Rectal smooth muscle tissue (tissue), 1 donor: ENCODE data around the gene SMCHD1.
"Not testable (repeated sequence)": the region's sequence is repeated elsewhere in the genome, so short reads cannot be mapped to it uniquely, and the experiment has no call there.

Source experiments
- H3K27ac ChIP-seq: one replicate; pipeline ENCODE4 v1.7.0; 2013; ENCODE audit warnings: low read depth, low read length, inconsistent platforms
- H3K27me3 ChIP-seq: one replicate; pipeline ENCODE4 v1.7.0; 2013; ENCODE audit warnings: low read length; ENCODE audit not compliant: control insufficient read depth, insufficient read depth
- H3K36me3 ChIP-seq: one replicate; pipeline ENCODE4 v1.7.0; 2013; ENCODE audit warnings: low read length; ENCODE audit not compliant: control insufficient read depth, insufficient read depth
- H3K4me1 ChIP-seq: one replicate; pipeline ENCODE4 v1.7.0; 2013; ENCODE audit warnings: low read length; ENCODE audit not compliant: control insufficient read depth, insufficient read depth
- H3K4me3 ChIP-seq: one replicate; pipeline ENCODE4 v1.7.0; 2013; ENCODE audit warnings: low read length
- H3K9ac ChIP-seq: one replicate; pipeline ENCODE4 v1.7.0; 2013; ENCODE audit warnings: low read length

The SMCHD1 gene

DNA sequence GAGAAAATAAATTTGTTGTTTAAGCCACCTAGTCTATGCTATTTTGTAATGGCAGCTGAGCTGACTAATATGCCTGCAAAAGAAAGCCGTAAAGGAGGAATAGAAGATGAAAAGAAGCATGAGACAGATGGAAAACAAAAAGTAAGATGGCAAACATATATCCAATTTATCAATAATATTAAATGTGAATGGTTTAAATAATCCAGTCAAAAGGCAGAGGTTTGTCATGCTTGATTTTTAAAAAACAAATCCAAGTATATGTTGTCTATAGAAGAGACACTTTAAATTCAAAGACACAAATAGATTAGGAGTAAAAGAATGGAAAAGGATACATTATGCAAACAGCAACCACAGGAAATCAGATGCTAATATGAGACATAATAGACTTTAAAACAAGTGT lies 155.9 kb downstream of the SMCHD1 start:
- Histone ChIP-seq H3K27ac (no peak overlapping the region), H3K27me3 (no peaks in the 10 kb centered on the region), H3K9ac (no peak overlapping the region), H3K36me3 (no peaks in the 10 kb centered on the region), H3K4me1 (no peaks in the 10 kb centered on the region), H3K4me3 (no peak overlapping the region)

DNA sequence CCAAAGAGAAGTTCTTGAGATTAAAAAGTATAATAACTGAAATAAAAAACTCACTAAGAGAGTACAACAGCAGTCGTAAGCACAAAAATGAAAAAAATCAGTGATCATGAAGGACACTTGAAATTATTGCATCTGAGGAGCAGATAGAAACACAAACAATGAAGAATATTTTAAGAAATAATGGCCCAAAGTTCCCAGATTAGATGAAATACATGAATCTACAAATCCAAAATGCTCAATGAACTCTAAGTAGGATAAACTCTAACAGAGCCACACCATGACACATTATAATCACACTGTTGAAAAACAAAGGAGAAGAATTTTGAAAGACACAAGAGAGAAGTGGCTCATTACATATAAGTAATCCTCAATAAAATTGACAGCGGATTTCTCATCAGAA lies 159.4 kb downstream of the SMCHD1 start:
- no peak overlapping the region for H3K9ac ChIP-seq
- no peak overlapping the region for H3K4me3 ChIP-seq
- H3K4me1 ChIP-seq, result no peaks in the 10 kb centered on the region
- no peaks in the 10 kb centered on the region for H3K36me3 ChIP-seq
- H3K27me3 ChIP-seq, result no peaks in the 10 kb centered on the region
- no peak overlapping the region for H3K27ac ChIP-seq

DNA sequence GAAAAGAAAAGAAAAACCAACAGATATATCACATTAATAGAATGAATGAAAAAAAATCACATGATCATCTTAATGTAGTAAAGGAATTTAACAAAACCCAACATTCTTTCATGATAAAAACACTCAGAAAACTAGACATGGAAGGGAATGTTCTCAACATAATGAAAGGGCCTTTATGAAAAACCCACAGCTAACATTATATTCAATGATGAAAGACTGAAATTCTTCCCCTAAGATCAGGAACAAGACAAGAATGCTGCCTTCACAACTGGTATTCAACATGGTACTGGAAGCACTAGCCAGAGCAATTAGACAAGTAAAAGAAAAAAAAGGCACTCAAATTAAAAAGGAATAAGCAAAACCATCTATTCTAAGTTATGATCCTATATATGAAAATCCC lies 162.8 kb downstream of the SMCHD1 start:
- Histone ChIP-seq H3K4me1 (no peaks in the 10 kb centered on the region), H3K9ac (no peak overlapping the region), H3K36me3 (no peaks in the 10 kb centered on the region), H3K27me3 (no peaks in the 10 kb centered on the region), H3K4me3 (no peak overlapping the region), H3K27ac (no peak overlapping the region)

DNA sequence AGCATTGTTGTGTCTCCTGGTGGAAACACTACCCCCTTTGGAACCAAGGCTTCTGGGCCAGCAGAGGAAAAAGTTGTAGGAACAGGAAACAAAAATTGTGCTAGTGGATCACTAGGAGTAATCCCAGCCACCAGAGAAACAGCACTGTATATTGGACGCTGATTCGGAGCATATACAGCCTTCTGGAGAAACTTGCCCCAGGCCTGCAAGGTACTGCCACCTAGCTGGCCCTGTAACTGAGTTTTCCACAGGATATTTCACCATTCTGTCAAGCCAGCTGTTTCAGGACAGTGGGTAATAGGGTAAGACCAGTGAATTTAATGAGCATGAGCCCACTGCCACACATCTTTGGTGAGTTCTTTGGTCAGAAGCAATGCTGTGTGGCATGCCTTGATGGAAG lies 166.2 kb downstream of the SMCHD1 start:
- H3K36me3 ChIP-seq, result no peaks in the 10 kb centered on the region
- no peaks in the 10 kb centered on the region for H3K27me3 ChIP-seq
- no peak overlapping the region for H3K9ac ChIP-seq
- H3K4me3 ChIP-seq, result no peak overlapping the region
- H3K27ac ChIP-seq, result no peak overlapping the region
- no peaks in the 10 kb centered on the region for H3K4me1 ChIP-seq

DNA sequence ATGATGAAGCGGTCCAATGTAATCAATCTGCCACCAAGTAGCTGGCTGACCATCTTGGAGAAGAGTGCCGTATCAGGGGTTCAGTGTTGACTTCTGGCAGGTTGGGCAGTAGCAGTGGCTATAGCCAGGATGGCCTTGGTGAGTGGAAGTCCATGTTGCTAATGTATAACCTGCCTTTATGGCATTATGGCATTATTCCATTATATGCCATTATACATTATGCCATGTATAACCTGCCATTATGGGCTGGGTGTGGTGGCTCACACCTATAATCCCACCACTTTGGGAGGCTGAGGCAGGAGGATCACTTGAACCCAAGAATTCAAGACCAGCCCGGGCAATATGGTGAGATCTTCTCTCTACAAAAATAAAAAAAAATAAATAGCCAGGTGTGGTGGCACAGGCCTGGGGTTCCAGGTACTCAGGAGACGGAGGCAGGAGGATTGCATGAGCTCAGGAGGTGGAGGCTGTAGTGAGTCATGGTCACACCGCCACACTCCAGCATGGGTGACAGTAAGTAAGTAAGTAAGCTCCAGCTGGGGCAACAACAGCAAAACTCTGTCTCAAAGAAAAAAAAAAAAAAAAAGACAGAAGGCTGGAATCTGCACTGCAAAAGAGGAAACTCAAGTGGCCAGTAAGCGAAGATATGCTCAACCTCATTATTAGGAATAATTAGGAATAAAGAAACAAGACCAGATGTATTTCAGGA lies 166.8 kb downstream of the SMCHD1 start:
- no peak overlapping the region for H3K9ac ChIP-seq
- no peaks in the 10 kb centered on the region for H3K36me3 ChIP-seq
- H3K27ac ChIP-seq, result no peak overlapping the region
- no peaks in the 10 kb centered on the region for H3K27me3 ChIP-seq
- no peaks in the 10 kb centered on the region for H3K4me1 ChIP-seq
- no peak overlapping the region for H3K4me3 ChIP-seq

DNA sequence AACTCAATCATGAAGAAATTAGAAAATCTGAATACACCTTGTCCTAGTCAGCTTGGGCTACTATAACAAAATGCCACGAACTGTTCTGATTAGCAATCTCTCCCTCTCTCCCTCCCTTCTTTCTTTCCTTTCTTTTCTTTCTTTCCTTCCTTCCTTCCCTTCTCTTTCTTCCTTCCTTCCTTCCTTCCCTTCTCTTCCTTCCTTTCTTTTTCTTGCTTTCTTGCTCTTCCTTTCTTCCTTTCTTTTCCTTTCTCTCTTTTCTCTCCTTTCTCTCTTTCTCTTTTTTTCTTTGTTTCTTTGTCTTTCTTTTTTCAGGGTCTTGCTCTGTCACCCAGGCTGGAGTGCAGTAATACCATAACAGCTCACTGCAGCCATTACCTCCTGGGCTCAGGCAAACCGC lies 167.7 kb downstream of the SMCHD1 start:
- H3K4me3 ChIP-seq, result no peak overlapping the region
- H3K27ac ChIP-seq, result no peak overlapping the region
- no peaks in the 10 kb centered on the region for H3K36me3 ChIP-seq
- no peaks in the 10 kb centered on the region for H3K27me3 ChIP-seq
- no peak overlapping the region for H3K9ac ChIP-seq
- H3K4me1 ChIP-seq, result no peaks in the 10 kb centered on the region

DNA sequence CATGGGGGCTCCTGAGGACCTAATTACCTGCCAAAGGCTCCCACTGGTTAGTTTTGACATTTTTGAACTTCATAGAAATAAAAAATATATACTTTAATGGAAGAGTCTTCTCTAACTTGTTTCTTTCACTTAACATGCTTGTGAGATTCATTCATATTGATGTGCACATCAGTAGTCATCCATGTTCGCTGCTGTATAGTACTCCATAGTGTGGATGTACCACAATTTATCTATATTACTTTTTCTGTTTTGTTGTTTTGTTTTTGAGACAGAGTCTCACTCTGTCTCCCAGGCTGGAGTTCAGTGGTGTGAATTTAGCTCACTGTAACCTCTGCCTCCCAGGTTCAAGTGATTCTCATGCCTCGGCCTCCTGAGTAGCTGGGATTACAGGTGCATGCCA lies 168.4 kb downstream of the SMCHD1 start:
- H3K27me3 ChIP-seq, result no peaks in the 10 kb centered on the region
- no peaks in the 10 kb centered on the region for H3K4me1 ChIP-seq
- H3K36me3 ChIP-seq, result no peaks in the 10 kb centered on the region
- no peak overlapping the region for H3K4me3 ChIP-seq
- no peak overlapping the region for H3K9ac ChIP-seq
- no peak overlapping the region for H3K27ac ChIP-seq

DNA sequence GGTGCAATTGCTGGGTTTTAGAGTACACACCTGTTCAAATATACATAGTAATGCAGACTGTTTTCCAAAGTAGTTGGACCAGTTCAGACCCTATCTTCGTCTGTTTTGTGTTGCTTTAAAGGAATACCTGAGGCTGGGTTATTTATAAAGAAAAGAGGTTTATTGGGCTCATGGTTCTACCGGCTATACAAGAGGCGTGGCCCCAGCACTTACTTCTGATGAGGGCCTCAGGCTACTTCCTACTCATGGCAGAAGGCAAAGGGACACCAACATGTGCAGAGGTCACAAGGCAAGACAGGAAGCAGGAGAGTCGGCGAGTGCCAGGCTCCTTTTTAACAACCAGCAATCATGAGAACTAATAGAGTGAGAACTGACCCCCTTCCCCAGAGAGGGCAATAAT lies 169.3 kb downstream of the SMCHD1 start:
- Histone ChIP-seq H3K36me3 (no peaks in the 10 kb centered on the region), H3K4me3 (no peak overlapping the region), H3K27me3 (no peaks in the 10 kb centered on the region), H3K27ac (no peak overlapping the region), H3K4me1 (no peaks in the 10 kb centered on the region), H3K9ac (no peak overlapping the region)

DNA sequence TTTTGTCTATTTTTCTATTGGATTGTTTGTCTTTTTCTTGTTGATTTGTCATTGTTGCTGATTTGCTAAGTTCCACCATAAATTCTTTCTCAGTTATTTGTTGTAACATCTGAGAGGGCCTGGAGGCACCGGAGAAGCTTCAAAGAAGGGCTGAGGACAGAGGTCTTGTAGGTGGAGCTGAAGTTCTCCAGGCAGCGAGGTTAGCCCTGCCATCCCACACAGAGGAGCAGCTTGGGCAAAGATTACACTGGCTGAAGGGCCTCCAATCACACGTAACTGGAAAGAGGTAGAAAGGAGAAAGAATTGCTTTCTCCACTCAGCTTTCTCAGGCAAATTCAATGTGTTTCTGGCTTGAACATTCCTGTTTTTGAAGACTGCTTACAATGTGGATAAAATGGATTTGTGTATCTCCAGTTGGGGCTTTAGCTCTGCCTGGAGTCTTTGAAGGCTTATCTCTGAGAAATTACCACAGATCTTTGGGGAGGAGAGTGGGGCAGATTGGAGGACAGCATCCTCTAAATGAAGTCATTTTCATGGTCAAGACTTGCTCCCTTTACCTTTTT lies 170.2 kb downstream of the SMCHD1 start:
- Histone ChIP-seq H3K36me3 (no peaks in the 10 kb centered on the region), H3K27ac (no peak overlapping the region), H3K4me1 (no peaks in the 10 kb centered on the region), H3K9ac (no peak overlapping the region), H3K4me3 (no peak overlapping the region), H3K27me3 (no peaks in the 10 kb centered on the region)

DNA sequence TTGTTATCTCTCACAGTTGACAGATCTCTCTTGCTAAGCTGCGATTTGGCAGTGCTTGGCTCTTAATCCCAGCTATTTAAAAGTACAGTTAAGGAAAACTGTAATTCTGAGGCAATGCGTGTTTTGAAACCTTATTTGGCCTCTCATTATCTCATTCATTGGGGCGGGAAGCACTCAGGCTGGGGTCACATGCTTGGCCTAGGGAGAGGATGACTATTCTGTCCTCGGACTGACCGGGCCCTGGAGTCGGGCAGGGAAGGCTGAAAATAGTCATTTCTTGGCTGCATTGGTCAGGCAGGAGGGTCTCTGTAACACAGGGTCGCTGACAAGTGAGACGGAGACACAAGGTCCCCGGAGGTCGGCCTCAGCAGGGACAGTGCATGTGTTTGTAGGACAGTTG lies 171.1 kb downstream of the SMCHD1 start:
- Histone ChIP-seq H3K36me3 (no peaks in the 10 kb centered on the region), H3K27ac (no peak overlapping the region), H3K9ac (no peak overlapping the region), H3K4me1 (no peaks in the 10 kb centered on the region), H3K4me3 (no peak overlapping the region), H3K27me3 (no peaks in the 10 kb centered on the region)

DNA sequence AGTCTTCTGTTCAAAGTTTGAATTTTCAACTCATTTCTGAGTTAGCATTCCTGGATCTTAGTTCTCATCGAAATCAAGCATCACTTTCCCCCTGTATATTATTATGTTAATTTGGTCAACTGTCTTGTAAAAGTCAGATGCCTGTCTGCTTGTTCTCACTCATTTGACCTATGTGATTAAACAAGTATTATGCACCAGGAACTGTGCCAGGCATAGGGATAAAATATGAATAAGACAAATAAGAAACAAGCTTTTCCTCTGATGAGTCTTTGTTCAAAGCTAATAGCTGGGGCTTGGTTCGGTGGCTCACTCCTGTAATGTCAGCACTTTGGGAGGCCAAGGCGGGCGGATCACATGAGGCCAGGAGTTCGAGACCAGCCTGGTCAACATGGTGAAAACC lies 171.5 kb downstream of the SMCHD1 start:
- no peaks in the 10 kb centered on the region for H3K27me3 ChIP-seq
- H3K4me3 ChIP-seq, result no peak overlapping the region
- H3K9ac ChIP-seq, result no peak overlapping the region
- H3K36me3 ChIP-seq, result no peaks in the 10 kb centered on the region
- no peak overlapping the region for H3K27ac ChIP-seq
- H3K4me1 ChIP-seq, result no peaks in the 10 kb centered on the region

DNA sequence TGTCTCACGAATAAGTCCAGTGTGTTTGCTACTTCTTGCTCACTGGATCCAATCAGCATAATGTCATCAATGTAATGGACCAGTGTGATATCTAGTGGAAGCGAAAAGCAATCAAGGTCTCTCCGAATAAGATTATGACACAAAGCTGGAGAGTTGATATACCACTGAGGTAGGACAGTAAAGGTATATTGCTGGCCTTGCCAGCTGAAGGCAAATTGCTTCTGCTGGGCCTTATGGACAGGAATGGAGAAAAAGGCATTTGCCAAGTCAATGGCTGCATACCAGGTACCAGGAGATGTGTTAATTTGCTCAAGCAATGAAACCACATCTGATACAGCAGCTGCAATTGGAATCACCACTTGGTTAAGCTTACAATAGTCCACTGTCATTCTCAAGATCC lies 180.6 kb downstream of the SMCHD1 start:
- not testable (repeated sequence) for H3K27ac ChIP-seq, H3K36me3 ChIP-seq, H3K4me1 ChIP-seq, H3K9ac ChIP-seq, H3K27me3 ChIP-seq, H3K4me3 ChIP-seq

DNA sequence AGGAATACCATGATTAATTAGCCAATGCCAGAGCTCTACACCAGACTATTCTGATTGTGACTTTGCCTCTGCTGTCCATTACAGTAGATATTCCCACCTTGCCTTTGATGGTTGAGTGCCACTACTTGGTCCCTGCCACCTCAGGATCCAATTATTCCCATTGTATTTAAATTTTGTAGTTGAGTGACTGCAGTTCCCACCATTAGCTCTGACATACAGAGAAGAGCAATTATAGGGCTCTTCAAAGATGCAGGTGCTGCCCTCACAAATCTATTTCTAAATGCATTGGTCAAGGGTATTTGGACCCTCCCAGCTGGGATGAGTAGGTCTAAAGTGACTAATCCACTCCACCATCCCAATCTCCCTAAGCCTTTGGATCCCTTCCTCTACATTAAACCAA lies 181.8 kb downstream of the SMCHD1 start:
- H3K4me3 ChIP-seq, H3K27me3 ChIP-seq, H3K27ac ChIP-seq, H3K9ac ChIP-seq, H3K36me3 ChIP-seq, H3K4me1 ChIP-seq: not testable (repeated sequence)
